ENCODE results near the gene ABHD12B.
"Not testable (repeated sequence)": the region's sequence is repeated elsewhere in the genome, so short reads cannot be mapped to it uniquely, and the experiment has no call there.

ABHD12B gene

GRCh38 chr14:50935126-50936015, 63.5 kb downstream of the ABHD12B start:
- no peak for DNase-seq (ENCODE audit: low spot score)

GRCh38 chr14:50936016-50936340, 64.1 kb downstream of the ABHD12B start:
- no peak for DNase-seq (ENCODE audit: low spot score)

GRCh38 chr14:50936882-50937281, 65.0 kb downstream of the ABHD12B start:
- DNase-seq (ENCODE audit: low spot score): no peak

DNA sequence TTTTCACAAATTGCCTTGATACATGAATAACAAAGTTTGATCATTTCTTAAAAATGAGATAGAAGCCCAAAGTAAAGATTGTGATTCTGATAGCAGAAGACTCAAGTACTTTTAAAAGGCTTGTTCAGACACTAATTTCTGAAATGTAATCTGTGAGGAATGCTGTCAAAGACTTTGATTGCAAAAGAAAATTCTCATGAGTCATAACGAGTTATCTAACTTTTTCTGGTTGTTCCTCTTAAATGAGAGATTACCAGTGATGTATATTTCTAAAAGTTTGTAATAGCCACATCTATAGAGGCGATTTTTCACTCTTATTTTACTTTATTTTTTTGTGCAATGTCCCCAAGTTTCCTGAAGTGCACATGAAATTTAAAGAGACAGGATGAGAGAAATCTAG, 65.5 kb downstream of the ABHD12B start:
- DNase-seq (ENCODE audit: low spot score): no peak

DNA sequence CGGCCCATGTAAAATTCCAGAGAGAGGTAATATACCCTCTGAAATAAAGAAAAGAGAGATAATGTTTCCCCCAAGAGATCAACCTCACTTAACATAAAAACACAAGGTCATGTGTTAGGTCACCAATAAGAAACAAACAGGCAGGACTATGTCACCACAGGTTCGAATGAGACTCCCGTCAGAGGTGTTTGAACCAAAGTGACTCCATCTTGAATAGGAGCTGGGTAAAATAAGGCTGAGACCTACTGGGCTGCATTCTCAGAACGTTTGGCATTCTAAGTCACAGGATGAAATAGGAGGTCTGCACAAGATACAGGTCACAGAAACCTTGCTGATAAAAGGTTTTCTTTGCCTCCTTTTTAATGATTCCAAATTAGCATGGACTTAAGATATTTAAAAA, 65.9 kb downstream of the ABHD12B start:
- DNase-seq (ENCODE audit: low spot score): no peak

- DNase-seq (ENCODE audit: low spot score): no peak
These were observed 69.3 kb downstream of the ABHD12B start for GRCh38 chr14:50941151-50941550.

- DNase-seq (ENCODE audit: low spot score): not testable (repeated sequence)
These were observed 69.8 kb downstream of the ABHD12B start for GRCh38 chr14:50941638-50942037.

DNA sequence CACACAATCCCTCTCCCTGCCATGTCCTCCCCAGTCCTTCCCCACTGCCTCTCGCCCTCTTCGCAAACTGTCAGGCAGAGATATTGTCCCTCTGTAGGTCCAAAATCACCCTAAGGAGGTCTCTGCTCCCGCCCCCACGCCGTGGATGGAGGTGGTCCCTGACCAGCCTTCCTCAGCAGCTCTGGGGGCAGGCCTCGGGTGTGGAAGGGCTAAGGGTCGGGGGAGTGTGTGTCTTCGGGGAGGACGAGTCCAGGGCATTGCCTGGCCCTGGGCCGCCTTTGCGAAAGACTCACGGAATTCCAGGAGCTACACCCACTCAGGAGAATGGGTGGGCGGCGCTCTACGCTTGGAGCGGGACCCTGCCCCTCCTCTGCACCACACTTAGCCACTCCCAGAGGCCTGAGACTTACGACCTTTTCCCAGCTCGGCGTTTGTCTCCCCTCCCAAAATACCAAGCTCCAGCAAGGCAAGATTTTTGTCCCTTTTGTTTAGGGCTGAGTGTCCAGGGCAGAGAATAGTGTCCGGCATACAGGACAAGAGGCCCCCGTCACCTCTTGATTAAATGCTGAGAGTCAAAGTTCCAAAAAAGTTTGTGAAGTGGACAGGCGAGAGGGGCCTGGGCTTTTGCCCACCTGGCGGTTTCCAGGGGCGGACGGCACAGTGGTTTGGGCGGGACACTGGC, 71.5 kb downstream of the ABHD12B start:
- DNase-seq (ENCODE audit: low spot score): no peak

GRCh38 chr14:50943943-50944646, 72.2 kb downstream of the ABHD12B start, which contains the start of gene PYGL:
TSS of gene PYGL (minus strand) at chr14:50944483. CDS start at chr14:50944403, 80 bp downstream.
- peak; percentile 78 for DNase-seq (ENCODE audit: low spot score)

GRCh38 chr14:50944647-50945413, 73.0 kb downstream of the ABHD12B start:
- no peak for DNase-seq (ENCODE audit: low spot score)

DNA sequence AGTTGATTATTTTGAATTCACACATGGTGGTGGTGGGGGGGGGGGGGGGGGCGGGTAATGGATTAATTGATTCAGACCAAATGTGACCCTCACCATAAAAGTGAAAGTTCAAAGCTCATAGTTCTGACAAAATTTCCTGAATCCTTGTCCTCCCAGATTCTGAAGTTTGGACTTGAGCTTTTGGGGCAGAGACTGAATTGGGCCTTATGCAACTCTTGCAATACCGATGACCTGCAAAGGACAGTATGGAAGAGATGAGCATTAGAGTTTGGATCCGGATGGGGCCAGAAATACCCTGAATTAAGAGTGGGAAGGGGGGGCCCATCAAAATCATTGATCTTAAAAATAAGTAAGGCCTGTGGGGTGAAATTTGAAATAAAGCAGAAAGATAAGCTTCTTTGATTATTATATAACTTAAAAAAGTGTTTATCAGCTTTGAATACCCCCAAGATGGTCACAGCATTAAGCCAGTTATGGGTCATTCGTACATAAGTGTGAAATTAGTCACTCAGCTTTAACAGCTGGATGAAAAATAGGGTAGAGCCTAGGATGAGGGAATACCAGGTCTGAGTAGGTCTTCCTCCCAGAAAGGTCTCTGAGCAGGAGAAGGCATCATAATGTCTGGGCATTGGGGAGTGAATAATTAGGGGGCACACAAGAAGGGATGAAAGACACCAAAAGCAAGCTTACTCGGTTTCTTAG, 74.5 kb downstream of the ABHD12B start:
- no peak for DNase-seq (ENCODE audit: low spot score)

DNA sequence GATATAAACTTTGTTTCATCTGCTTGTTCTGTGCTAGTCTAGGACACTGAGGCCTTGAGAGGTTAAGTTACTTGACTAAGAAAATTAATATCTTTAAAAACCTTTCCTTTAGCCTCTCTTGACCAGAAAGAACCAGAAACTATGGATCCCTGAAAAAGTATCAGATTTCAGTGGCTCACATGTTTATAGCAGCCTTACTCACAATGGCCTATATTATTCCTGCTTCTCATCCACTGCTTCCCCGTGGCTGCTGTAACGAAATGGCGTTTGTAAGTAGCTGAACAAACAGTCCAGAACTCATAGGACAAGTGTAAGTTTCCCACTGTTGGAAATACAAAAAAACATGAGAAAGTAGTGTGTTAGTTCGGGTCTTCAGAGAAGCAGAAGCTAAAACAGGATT, 75.6 kb downstream of the ABHD12B start:
- no peak for DNase-seq (ENCODE audit: low spot score)

GRCh38 chr14:50948205-50948604, 76.4 kb downstream of the ABHD12B start:
- DNase-seq (ENCODE audit: low spot score): no peak

GRCh38 chr14:50951032-50951431, 79.2 kb downstream of the ABHD12B start:
- no peak for DNase-seq (ENCODE audit: low spot score)

GRCh38 chr14:50953502-50953901, 81.6 kb downstream of the ABHD12B start:
- no peak for DNase-seq (ENCODE audit: low spot score)
